ENCODE results near the gene MAT2B. TPM values are rescaled to one million over a fixed set of nuclear protein-coding genes. Genes with fewer than 3 reads are reported as not detected.

The MAT2B gene
- total RNA-seq, 1 experiment from 2014 or later, result 48.4 TPM

- no peak overlapping the region for H3K18ac ChIP-seq (ENCODE audit: insufficient read length, low read depth, low read length)
- no peak overlapping the region for H3K4ac ChIP-seq (ENCODE audit: low read depth, low read length)
- no peak overlapping the region for H2BK20ac ChIP-seq (ENCODE audit: low read depth, low read length, poor library complexity, severe bottlenecking)
- H3K4me1 Mint-ChIP-seq, result no peaks in the 10 kb centered on the region
- H3K56ac ChIP-seq (ENCODE audit: insufficient read length, low read depth, low read length), result no peak overlapping the region
- H2AFZ ChIP-seq (ENCODE audit: low read length), result no peak overlapping the region
- no peaks in the 10 kb centered on the region for H3K79me2 ChIP-seq (ENCODE audit: insufficient read depth, low read length)
- no peak for DNase-seq
- H4K8ac ChIP-seq (replicated peaks; ENCODE audit: insufficient read length, low read depth, low read length), result no peak overlapping the region
- H3K4me3 Mint-ChIP-seq, result no peak overlapping the region
- H2AK5ac ChIP-seq (ENCODE audit: insufficient read length, low read length), result no peak overlapping the region
- no peak overlapping the region for H2BK120ac ChIP-seq (ENCODE audit: low read depth, low read length, poor library complexity, severe bottlenecking)
- no peak overlapping the region for H3K4me2 ChIP-seq (ENCODE audit: insufficient read depth, insufficient read length, low read length)
- H4K5ac ChIP-seq (ENCODE audit: insufficient read length, low read depth, low read length), result no peak overlapping the region
- H3K27me3 Mint-ChIP-seq (ENCODE audit: low read depth), result no peaks in the 10 kb centered on the region
- no peaks in the 10 kb centered on the region for H3K27me3 ChIP-seq (ENCODE audit: insufficient read depth, low read length)
- no peak overlapping the region for H3K9ac ChIP-seq (ENCODE audit: extremely low read depth, insufficient read length, low read length)
- H3K79me1 ChIP-seq (ENCODE audit: insufficient read depth, low read depth, low read length, poor library complexity, severe bottlenecking), result no peaks in the 10 kb centered on the region
- H3K14ac ChIP-seq (ENCODE audit: insufficient read depth, low read length), result no peak overlapping the region
- H3T11ph ChIP-seq (ENCODE audit: low read length), result no peak overlapping the region
- no peaks in the 10 kb centered on the region for H4K20me1 ChIP-seq (ENCODE audit: control insufficient read depth, insufficient read depth, insufficient read length)
- no peak overlapping the region for H2BK15ac ChIP-seq (ENCODE audit: low read depth, low read length)
- H4K91ac ChIP-seq (ENCODE audit: insufficient read length, low read depth, low read length), result no peak overlapping the region
- no peak overlapping the region for H2BK5ac ChIP-seq (ENCODE audit: insufficient read length, low read length)
- H3K4me1 ChIP-seq (ENCODE audit: insufficient read depth, low read length), result no peaks in the 10 kb centered on the region
- H3K27ac ChIP-seq (ENCODE audit: insufficient read length, low read depth, low read length), result no peak overlapping the region
- peak; percentile 51; the same call in 2 of the 3 replicates for TF ChIP-seq CTCF (conservative IDR thresholded peaks at IDR 0.05)
- no peak overlapping the region for H3K23ac ChIP-seq (ENCODE audit: insufficient read length, low read depth, low read length)
- H3K23me2 ChIP-seq (ENCODE audit: insufficient read length, low read depth, low read length, poor library complexity, severe bottlenecking), result no peaks in the 10 kb centered on the region
- no peaks in the 10 kb centered on the region for H3K9me3 Mint-ChIP-seq
- peaks cover 47 to 92% (median 85%) of the 10 kb centered on the region in 3 experiments; a peak in 6 of 7 replicates for H3K36me3 Mint-ChIP-seq (ENCODE audit: insufficient read depth in 1 of 3, low read depth in 3 of 3)
- WGBS (ENCODE audit: extremely low coverage, insufficient read length, low lambda C conversion rate), result no CpG with 5 or more reads among the region's 3 CpGs
- H2BK12ac ChIP-seq (ENCODE audit: insufficient read length, low read depth, low read length), result no peak overlapping the region
- H3K27ac Mint-ChIP-seq, result no peak overlapping the region
- no peaks in the 10 kb centered on the region for H3K9me3 ChIP-seq (ENCODE audit: control insufficient read depth, low read depth, low read length)
Measured at GRCh38 chr5:163473635-163474243, 31.7 kb upstream of the MAT2B start.

Data from H9 (cell line).